Raji (cell line): Measurements from ENCODE around the gene RNF13.

Experiments used
- POLR2A ChIP-seq: IDR thresholded peaks from 2 replicates; pipeline ENCODE4 v1.6.1; 2011; ENCODE audit warnings: low read depth, low read length, control low read depth; ENCODE audit not compliant: insufficient read depth

RNF13 gene

GRCh38 chr3:149957361-149958125, 144.5 kb downstream of the RNF13 start:
- no peak for TF ChIP-seq POLR2A

DNA sequence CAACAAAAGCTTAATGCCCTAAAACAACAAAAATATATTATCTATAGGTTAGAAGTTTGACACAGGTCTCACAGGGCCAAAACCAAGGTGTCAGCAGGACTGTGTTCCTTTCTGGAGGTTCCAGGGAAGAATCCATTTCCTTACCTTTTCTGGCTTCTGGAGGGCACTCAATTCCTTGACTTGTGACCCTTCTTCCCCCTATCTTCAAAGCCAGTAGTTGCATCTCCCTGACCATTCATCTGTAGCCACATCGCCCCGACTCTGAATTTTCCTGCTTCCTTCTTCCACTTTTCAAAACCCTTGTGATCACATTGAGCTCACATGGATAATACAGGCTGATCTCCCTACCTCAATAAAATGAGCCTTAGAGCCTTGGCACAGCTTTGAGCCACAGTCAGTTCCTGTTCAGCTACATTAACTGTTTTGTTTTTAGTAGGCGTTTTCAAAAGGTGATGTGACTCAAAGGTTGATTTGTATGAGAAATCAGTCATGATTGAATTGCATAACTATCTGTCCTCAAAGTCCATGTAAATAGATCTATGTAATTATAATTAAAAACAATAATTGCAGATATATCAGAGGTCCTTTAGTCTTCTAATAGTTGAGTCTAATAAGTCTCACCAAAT, 145.3 kb downstream of the RNF13 start:
- TF ChIP-seq POLR2A = no peak

DNA sequence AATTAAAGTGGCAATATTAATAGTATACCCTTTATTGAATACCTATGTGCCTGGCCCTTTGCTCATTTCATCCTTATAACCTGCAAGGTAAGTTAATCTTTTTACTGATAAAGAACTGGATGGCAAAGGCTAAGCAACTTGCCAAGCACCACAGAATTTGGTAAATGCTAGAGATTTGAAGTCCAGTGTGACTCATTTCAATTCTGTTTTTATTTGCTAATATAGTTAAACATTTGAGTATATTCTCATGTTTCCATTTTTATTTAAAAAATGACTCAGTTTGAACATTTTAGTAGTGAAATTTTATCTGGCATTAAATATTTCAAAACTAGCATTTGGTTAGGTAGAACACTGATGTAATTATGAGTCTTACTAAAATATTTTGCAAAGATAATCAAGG, 146.4 kb downstream of the RNF13 start:
- TF ChIP-seq POLR2A = no peak

DNA sequence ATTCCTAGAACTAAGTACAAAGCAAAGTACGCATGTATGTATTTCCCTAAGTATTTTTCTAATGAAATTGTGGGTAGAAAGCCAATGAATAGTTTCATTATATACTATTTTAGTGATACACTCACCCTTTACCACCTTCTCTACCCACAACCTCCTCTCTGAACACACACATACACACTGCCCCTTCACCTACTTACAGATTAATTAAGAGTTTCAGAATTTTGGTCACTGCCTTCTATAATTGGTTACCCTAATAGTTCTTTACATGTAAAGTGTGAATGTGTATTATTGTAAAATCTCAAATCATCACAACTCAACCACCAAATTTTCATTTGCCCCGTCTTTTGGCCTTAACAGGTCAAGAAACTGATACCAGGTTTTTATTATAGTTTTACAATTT, 150.5 kb downstream of the RNF13 start:
- no peak for TF ChIP-seq POLR2A

GRCh38 chr3:149964291-149964690, 151.3 kb downstream of the RNF13 start:
- no peak for TF ChIP-seq POLR2A

GRCh38 chr3:149965278-149965677, 152.3 kb downstream of the RNF13 start:
- no peak for TF ChIP-seq POLR2A

GRCh38 chr3:149967086-149967685, 154.2 kb downstream of the RNF13 start:
- no peak for TF ChIP-seq POLR2A

- no peak for TF ChIP-seq POLR2A
Observed at GRCh38 chr3:149968216-149968615, 155.2 kb downstream of the RNF13 start.

DNA sequence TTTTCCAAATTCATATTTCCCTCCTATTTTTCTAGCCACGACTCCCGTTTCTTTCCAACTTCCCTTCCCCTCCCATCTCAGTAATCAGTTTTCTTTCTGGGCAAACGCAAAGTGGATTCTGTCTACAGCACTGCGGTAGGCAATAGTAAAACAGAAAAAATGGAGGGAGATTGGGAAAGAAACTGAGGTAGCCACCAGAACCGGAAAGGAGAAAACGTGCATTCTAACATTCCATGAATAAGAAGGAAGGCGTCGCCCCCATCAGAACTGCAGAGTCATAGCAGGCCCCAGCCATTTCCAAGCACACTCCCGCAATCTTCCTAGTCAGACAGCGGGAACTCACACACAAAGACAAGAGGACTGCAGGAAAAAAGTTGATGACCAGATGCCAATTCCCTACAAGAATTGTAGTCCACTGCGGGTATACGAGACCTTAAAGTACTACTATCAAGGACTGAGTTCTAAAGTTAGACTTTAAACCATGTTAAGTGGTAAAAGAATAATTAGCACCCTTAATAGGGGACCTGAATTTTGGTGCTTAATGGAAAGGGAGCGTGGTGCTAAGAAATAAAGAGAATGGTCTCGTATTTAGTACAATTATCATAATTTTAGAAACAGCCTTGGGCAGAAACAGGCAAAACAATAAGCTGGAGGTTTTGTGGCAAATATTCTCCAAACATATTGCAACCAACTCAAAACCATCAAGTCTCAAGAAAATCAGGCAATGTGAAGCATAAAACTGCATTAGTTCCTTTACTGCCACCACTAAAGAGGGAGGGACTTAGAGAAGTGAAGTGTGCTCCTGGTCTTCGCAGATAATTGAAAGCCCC, 156.3 kb downstream of the RNF13 start:
- TF ChIP-seq POLR2A = no peak

GRCh38 chr3:149969940-149970715, 157.1 kb downstream of the RNF13 start:
- no peak for TF ChIP-seq POLR2A

DNA sequence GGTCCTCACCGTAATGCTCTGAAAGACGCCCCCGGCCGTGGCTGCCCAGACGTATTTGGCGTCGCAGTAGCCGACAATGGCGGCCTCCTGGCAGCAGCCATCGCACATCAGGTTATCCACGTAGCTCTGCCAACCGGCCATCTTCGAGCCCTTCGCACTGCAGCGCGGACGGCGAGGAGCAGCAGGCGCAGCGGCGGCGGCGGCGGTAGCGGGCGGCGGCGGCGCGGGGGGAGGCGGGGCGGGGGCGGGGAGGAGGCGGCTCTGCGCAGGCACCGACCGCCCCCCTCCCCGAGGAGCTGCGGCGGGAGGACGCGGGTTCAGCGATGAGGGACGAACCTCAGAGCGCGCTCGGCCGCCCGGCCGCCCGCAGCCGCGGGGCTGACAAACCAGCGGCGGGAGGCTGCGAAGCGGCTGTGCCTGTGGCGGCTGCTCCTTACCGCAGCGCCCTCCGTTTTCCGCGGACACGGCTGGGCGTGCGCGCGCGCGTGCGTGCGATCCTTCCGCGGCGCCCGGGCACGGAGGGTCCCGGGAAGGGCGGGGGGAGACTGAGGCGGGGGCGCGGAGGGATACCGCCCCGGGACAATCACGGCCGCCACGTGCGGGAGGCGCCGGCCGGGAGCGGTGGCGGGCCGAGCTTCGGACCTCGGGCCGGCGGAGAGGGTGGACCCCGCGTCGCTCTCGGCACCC, 157.8 kb downstream of the RNF13 start, which contains the start of gene PFN2:
PFN2 (minus strand) TSS at position 180 of the 687 bp plus-strand sequence; CDS start at position 141, 39 bp downstream.
- peak; percentile 40; the same call in 1 of the 2 replicates for TF ChIP-seq POLR2A

- no peak for TF ChIP-seq POLR2A
Observed at GRCh38 chr3:149971403-149972075, 158.5 kb downstream of the RNF13 start.

DNA sequence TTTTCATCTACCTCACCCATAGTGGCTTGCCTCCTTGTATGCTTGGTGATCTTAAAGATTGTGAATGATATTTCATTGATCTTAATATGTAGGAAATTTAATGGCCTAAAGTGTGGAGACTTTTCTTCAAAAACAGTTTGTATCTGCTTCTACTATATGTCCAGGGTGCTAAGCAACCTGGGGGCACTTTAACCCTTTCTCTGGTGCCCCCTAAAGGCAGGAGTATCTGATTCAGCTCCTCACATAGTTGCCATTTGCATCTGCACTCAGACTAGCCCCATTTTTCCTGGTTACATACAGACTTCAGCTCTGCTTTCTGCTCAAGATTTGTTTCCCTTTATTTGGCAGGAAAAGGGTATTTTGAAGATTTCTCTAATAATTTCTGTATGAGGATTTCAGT, 162.9 kb downstream of the RNF13 start:
- TF ChIP-seq POLR2A = no peak

DNA sequence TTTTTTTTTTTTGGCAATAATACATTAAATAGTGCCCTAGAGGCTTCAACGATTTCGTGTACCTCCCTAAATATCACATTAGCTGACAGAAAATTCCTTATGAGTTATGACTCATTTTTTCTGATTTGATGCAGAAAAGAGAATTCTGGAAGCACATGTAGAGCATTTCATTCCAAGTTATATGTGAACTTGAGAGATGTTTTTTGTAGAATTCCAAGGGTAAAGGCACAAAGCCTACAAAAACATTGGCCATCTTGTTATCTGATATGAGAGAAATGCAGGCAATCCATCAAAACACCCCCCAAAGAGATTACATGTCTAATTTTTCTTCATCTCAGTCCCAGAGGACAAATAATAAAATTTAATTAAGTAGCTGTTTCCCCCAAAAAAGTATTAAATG, 164.4 kb downstream of the RNF13 start:
- no peak for TF ChIP-seq POLR2A

DNA sequence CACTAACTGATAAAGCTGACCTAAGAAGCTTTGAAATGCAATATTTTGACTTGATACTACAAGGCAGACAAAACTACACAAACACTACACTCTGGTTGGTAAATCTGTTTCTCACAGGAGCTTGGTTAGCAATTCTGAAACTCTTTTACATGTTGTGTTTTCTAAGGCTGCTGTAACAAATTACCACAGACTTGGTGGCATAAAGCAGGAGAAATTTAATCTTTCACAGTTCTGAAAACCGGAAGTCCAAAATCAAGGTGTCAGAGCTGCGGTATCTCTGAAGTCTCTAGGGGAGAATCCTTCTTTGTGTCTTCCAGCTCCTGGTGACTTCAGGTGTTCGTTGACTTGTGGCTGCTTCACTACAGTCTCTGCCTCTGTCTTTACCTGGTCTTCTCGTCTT, 170.6 kb downstream of the RNF13 start:
- no peak for TF ChIP-seq POLR2A
